HCT116 (cell line): Measurements from ENCODE around the gene SLC25A28. TPM values are rescaled to one million over a fixed set of nuclear protein-coding genes. Genes with fewer than 3 reads are reported as not detected.
A peak's percentile ranks its signal among the peaks of the same experiment; 100 is the strongest.

ENCODE experiments used
- ATAC-seq: fragments of 200-7000 bp; cut with Tn5 transposase; 2 replicates; pipeline ENCODE4 v1.9.1; 2020; ENCODE audit warnings: mild to moderate bottlenecking, moderate library complexity
- BruUV-seq: library from RNA; stranded (reverse); fragments of 400-500 nt; replicated peaks from 2 replicates; lab custom pipeline; 2021; lab: Mats Ljungman, UMichigan
- CTCF ChIA-PET: fragments of 300-600 bp; sonication (Branson Sonifier 250); formaldehyde crosslinking; loops from one replicate; lab custom pipeline; 2021; ENCODE audit warnings: antibody characterized with exemption; lab: Charles Lee
- POLR2A ChIA-PET: fragments of 300-600, 350-600 bp; sonication (Branson Sonifier 250); formaldehyde crosslinking; loops from one replicate; lab custom pipeline; 2021; ENCODE audit warnings: antibody characterized with exemption; lab: Charles Lee
- RAD21 ChIA-PET, 2 experiments: fragments of 300-600 bp; sonication (Branson Sonifier 250); formaldehyde crosslinking; loops; one replicate each; lab custom pipeline; 2023; ENCODE audit warnings: low total read pairs in 2 of 2; ENCODE audit not compliant: uncharacterized antibody in 2 of 2, unreplicated experiment in 2 of 2, low non-redundant PET in 1 of 2; lab: Charles Lee
- DNase-seq: peaks from one replicate; pipeline ENCODE4 v3.0.0-alpha.2; 2010; ENCODE audit warnings: low read depth, low spot score
- H2AFZ ChIP-seq: fragments of 200-600 bp; shearing (Covaris generic), sonication (generic); 2 replicates; pipeline ENCODE4 v1.6.1; 2017; ENCODE audit warnings: low read depth, mixed run types, mixed read lengths, antibody characterized with exemption, low read length; ENCODE audit not compliant: poor library complexity, severe bottlenecking
- H3K27ac ChIP-seq: 2 replicates; pipeline ENCODE4 v1.5.1; 2012; ENCODE audit warnings: low read depth, low read length
- H3K27me3 ChIP-seq: fragments of 200-600 bp; sonication (generic); 2 replicates; pipeline ENCODE4 v1.6.1; 2016; ENCODE audit warnings: mixed run types, low read length, mixed read lengths; ENCODE audit not compliant: insufficient read depth
- H3K36me3 ChIP-seq, 2 experiments: fragments of 200-500 bp in 1 of 2; fragments of 200-600 bp in 1 of 2; sonication (Bioruptor generic) in 1 of 2; sonication (generic) in 1 of 2; 2 replicates each; pipeline versions ENCODE4 v1.5.1 to v1.6.1; 2014 to 2016; ENCODE audit warnings: low read length in 2 of 2, inconsistent platforms in 1 of 2, mixed read lengths in 1 of 2, mixed run types in 1 of 2; ENCODE audit not compliant: insufficient read depth in 2 of 2, control insufficient read depth in 1 of 2
- H3K4me1 ChIP-seq, 2 experiments: fragments of 200-600 bp in 1 of 2; sonication (generic) in 1 of 2; 2 replicates each; pipeline versions ENCODE4 v1.5.1 to v1.6.1; 2012 to 2017; ENCODE audit warnings: low read length in 2 of 2, inconsistent platforms in 1 of 2, mild to moderate bottlenecking in 1 of 2, mixed read lengths in 1 of 2, mixed run types in 1 of 2, moderate library complexity in 1 of 2; ENCODE audit not compliant: insufficient read depth in 2 of 2, control insufficient read depth in 1 of 2
- H3K4me2 ChIP-seq: fragments of 200-600 bp; sonication (generic); 2 replicates; pipeline ENCODE4 v1.6.1; 2017; ENCODE audit warnings: mixed run types, low read length, mixed read lengths
- H3K4me3 ChIP-seq, 2 experiments: fragments of 200-600 bp in 1 of 2; sonication (generic) in 1 of 2; replicated peaks in 1 of 2; 2 replicates each; pipeline ENCODE4 v1.5.1; 2011 to 2016; ENCODE audit warnings: low read length in 2 of 2, control low read depth in 1 of 2, low read depth in 1 of 2, mild to moderate bottlenecking in 1 of 2, mixed read lengths in 1 of 2, mixed run types in 1 of 2
- H3K79me2 ChIP-seq: fragments of 200-600 bp; sonication (generic); 2 replicates; pipeline ENCODE4 v1.6.1; 2017; ENCODE audit warnings: mild to moderate bottlenecking, mixed run types, low read length, moderate library complexity, mixed read lengths; ENCODE audit not compliant: insufficient read depth
- H3K9ac ChIP-seq: fragments of 200-600 bp; sonication (generic); 2 replicates; pipeline ENCODE4 v1.6.1; 2016; ENCODE audit warnings: low read length, mixed read lengths
- H3K9me2 ChIP-seq: fragments of 200-600 bp; sonication (generic), shearing (Covaris generic); 2 replicates; pipeline ENCODE4 v1.6.1; 2017; ENCODE audit warnings: mixed run types, mild to moderate bottlenecking, moderate library complexity; ENCODE audit not compliant: insufficient read depth
- H3K9me3 ChIP-seq, 2 experiments: fragments of 200-500 bp in 1 of 2; fragments of 200-600 bp in 1 of 2; sonication (Bioruptor generic) in 1 of 2; sonication (generic) in 1 of 2; 2 replicates each; pipeline ENCODE4 v1.6.1; 2014 to 2017; ENCODE audit warnings: low read length in 2 of 2, mixed read lengths in 2 of 2, inconsistent platforms in 1 of 2, low read depth in 1 of 2, mild to moderate bottlenecking in 1 of 2, mixed run types in 1 of 2, moderate library complexity in 1 of 2; ENCODE audit not compliant: control insufficient read depth in 1 of 2, insufficient read depth in 1 of 2
- H4K20me1 ChIP-seq: fragments of 200-600 bp; sonication (generic), shearing (Covaris generic); 2 replicates; pipeline ENCODE4 v1.6.1; 2017; ENCODE audit warnings: mixed run types, mild to moderate bottlenecking, moderate library complexity; ENCODE audit not compliant: insufficient read depth
- ELF1 ChIP-seq: IDR thresholded peaks from 2 replicates; pipeline ENCODE4 v1.6.1; 2012; ENCODE audit warnings: low read depth, borderline replicate concordance
- YY1 ChIP-seq: IDR thresholded peaks from 2 replicates; pipeline ENCODE4 v1.6.1; 2011; ENCODE audit warnings: low read length, low read depth, moderate library complexity, mild to moderate bottlenecking; ENCODE audit not compliant: insufficient replicate concordance; ENCODE audit errors: extremely low read depth
- intact Hi-C: fragments of 100-400 bp; cut with micrococcal nuclease; formaldehyde crosslinking; loops from 2 replicates; pipeline ENCODE4 v1.10.0; 2022
- total RNA-seq: library from RNA; stranded (reverse); gene quantifications from one replicate; pipeline ENCODE4 v1.2.1, GENCODE V29; 2021; ENCODE audit not compliant: unreplicated experiment

SLC25A28 gene
- total RNA-seq, 1 experiment from 2014 or later, result 59.5 TPM

DNA sequence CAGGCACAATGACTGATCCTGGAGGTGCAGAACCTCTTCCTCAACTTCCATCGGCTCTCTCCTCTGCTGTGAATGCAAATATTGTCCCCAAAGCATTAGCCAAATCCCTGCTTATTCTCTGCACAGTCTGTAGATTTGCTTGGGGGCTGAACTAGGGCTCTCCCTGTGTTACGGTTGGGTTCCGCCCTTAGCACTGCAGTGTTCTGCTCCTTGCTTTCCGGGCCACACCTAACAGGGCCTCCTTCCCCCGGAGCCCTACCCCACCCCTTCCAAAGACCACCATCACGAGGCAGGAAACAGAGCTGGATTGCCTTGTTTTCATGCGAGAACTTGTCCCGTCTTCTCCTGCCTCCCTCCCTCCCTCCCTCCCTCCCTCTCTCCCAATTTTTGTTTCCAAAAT, 36.6 kb downstream of the SLC25A28 start:
- no peaks in the 10 kb centered on the region for H3K36me3 ChIP-seq
- 0 out of 2 replicates have a peak, but pooled peaks have one; percentile 9 for ATAC-seq
- no peaks in the 10 kb centered on the region for H3K4me1 ChIP-seq
- ChIA-PET POLR2A (no interaction called here), RAD21 (no interaction called here), CTCF (no interaction called here)
- no peak overlapping the region for H3K4me3 ChIP-seq
- no peaks in the 10 kb centered on the region for H3K27me3 ChIP-seq
- no peaks in the 10 kb centered on the region for H3K79me2 ChIP-seq
- H2AFZ ChIP-seq, result no peak overlapping the region
- no peak overlapping the region for H3K27ac ChIP-seq
- no TSS peak for BruUV-seq
- H3K4me2 ChIP-seq, result no peak overlapping the region
- no peak overlapping the region for H3K9ac ChIP-seq
- no peak for TF ChIP-seq YY1
- H4K20me1 ChIP-seq, result no peaks in the 10 kb centered on the region
- DNase-seq, result no peak
- no peaks in the 10 kb centered on the region for H3K9me2 ChIP-seq
- no peaks in the 10 kb centered on the region for H3K9me3 ChIP-seq
- intact Hi-C loops, result no loop called here

- DNase-seq (no peak), ATAC-seq (no peak)
- BruUV-seq, result no TSS peak
- Histone ChIP-seq H3K4me3 (no peak overlapping the region), H3K9me2 (no peaks in the 10 kb centered on the region), H3K9me3 (no peaks in the 10 kb centered on the region), H3K4me1 (no peaks in the 10 kb centered on the region), H3K27me3 (no peaks in the 10 kb centered on the region), H3K79me2 (no peaks in the 10 kb centered on the region), H3K9ac (no peak overlapping the region), H3K36me3 (no peaks in the 10 kb centered on the region), H4K20me1 (no peaks in the 10 kb centered on the region), H3K27ac (no peak overlapping the region), H2AFZ (no peak overlapping the region), H3K4me2 (no peak overlapping the region)
- POLR2A ChIA-PET, result no interaction called here
- no peak for TF ChIP-seq ELF1
- CTCF ChIA-PET, result interaction anchor here (1.1 kb wide), 1 partner anchor 21 kb away, joined by 3 read pairs; no protein-coding TSS in a partner anchor
- intact Hi-C loops, result no loop called here
- RAD21 ChIA-PET, result no interaction called here
These were observed 37.9 kb downstream of the SLC25A28 start for GRCh38 chr10:99582255-99582770.
